Naive thymus-derived CD4-positive, alpha-beta T cell (primary cell): Measurements from ENCODE around the gene C1QTNF2. TPM values are rescaled to one million over a fixed set of nuclear protein-coding genes. Genes with fewer than 3 reads are reported as not detected.
A peak's percentile ranks its signal among the peaks of the same experiment; 100 is the strongest.
"Not testable (repeated sequence)": the region's sequence is repeated elsewhere in the genome, so short reads cannot be mapped to it uniquely, and the experiment has no call there.

Experiments
- ATAC-seq: fragments of 150-1000 bp; cut with Tn5 transposase; 2 replicates; pipeline ENCODE4 v1.10.0; 2021; ENCODE audit warnings: mild to moderate bottlenecking, moderate library complexity
- CTCF ChIA-PET: fragments of 350-600 bp; sonication (Branson Sonifier 250); formaldehyde crosslinking; loops from one replicate; lab custom pipeline; 2021; ENCODE audit warnings: antibody characterized with exemption; lab: Charles Lee
- POLR2A ChIA-PET: fragments of 350-600 bp; sonication (Branson Sonifier 250); formaldehyde crosslinking; loops from one replicate; lab custom pipeline; 2021; ENCODE audit warnings: antibody characterized with exemption, inconsistent platforms; lab: Charles Lee
- DNase-seq, 9 donors: peaks; one replicate each; pipeline versions ENCODE4 v3.0.0 to v3.0.0-alpha.2; 2020 to 2022; ENCODE audit warnings: mixed read lengths in 1 of 9
- H3K27ac ChIP-seq: one replicate; pipeline ENCODE4 v1.7.0; 2013; ENCODE audit warnings: mild to moderate bottlenecking, low read depth, low read length, moderate library complexity
- H3K27me3 ChIP-seq, 2 donors: one replicate each; pipeline ENCODE4 v1.7.0; 2013; ENCODE audit warnings: low read length in 2 of 2, mild to moderate bottlenecking in 2 of 2, moderate library complexity in 2 of 2; ENCODE audit not compliant: control insufficient read depth in 2 of 2, insufficient read depth in 2 of 2
- H3K36me3 ChIP-seq, 3 experiments: 1 replicate in 2 of 3; 2 replicates in 1 of 3; pipeline ENCODE4 v1.7.0; 2013; ENCODE audit warnings: low read length in 3 of 3, mild to moderate bottlenecking in 3 of 3, moderate library complexity in 1 of 3; ENCODE audit not compliant: insufficient read depth in 3 of 3, control insufficient read depth in 2 of 3
- H3K4me1 ChIP-seq, 2 donors: one replicate each; pipeline ENCODE4 v1.7.0; 2013; ENCODE audit warnings: low read length in 2 of 2, mild to moderate bottlenecking in 2 of 2, moderate library complexity in 1 of 2; ENCODE audit not compliant: control insufficient read depth in 2 of 2, insufficient read depth in 2 of 2
- H3K4me3 ChIP-seq: 2 replicates; pipeline ENCODE4 v1.7.0; 2013; ENCODE audit warnings: mild to moderate bottlenecking, low read length
- H3K9me3 ChIP-seq, 3 experiments: 1 replicate in 2 of 3; 2 replicates in 1 of 3; pipeline ENCODE4 v1.7.0; 2013; ENCODE audit warnings: low read length in 3 of 3; ENCODE audit not compliant: control insufficient read depth in 2 of 3
- H3K27ac Mint-ChIP-seq, 9 donors: one replicate each; pipeline ENCODE4 v1.8.0; 2020 to 2022; ENCODE audit warnings: mixed read lengths in 9 of 9, mild to moderate bottlenecking in 8 of 9, moderate library complexity in 5 of 9, inconsistent platforms in 2 of 9
- H3K27me3 Mint-ChIP-seq, 5 donors: one replicate each; pipeline ENCODE4 v1.8.0; 2021 to 2022; ENCODE audit warnings: mixed read lengths in 5 of 5, mild to moderate bottlenecking in 1 of 5
- H3K36me3 Mint-ChIP-seq, 5 donors: one replicate each; pipeline ENCODE4 v1.8.0; 2020 to 2022; ENCODE audit warnings: mixed read lengths in 5 of 5, mild to moderate bottlenecking in 3 of 5, inconsistent platforms in 1 of 5
- H3K4me1 Mint-ChIP-seq, 7 donors: one replicate each; pipeline ENCODE4 v1.8.0; 2020 to 2022; ENCODE audit warnings: mixed read lengths in 7 of 7, mild to moderate bottlenecking in 3 of 7, inconsistent platforms in 1 of 7
- H3K4me3 Mint-ChIP-seq, 10 donors: one replicate each; pipeline ENCODE4 v1.8.0; 2020 to 2022; ENCODE audit warnings: mild to moderate bottlenecking in 10 of 10, mixed read lengths in 10 of 10, moderate library complexity in 6 of 10, inconsistent platforms in 2 of 10
- H3K9me3 Mint-ChIP-seq, 11 donors: one replicate each; pipeline ENCODE4 v1.8.0; 2020 to 2022; ENCODE audit warnings: mixed read lengths in 11 of 11, mild to moderate bottlenecking in 4 of 11, inconsistent platforms in 1 of 11, moderate library complexity in 1 of 11
- intact Hi-C, 2 donors: fragments of 100-400 bp; cut with micrococcal nuclease; formaldehyde crosslinking; loops; one replicate each; pipeline ENCODE4 v1.15.1; 2023
- polyA plus RNA-seq, 2 donors: library from polyadenylated mRNA; unstranded; fragments of 300-500 nt; fragmentation: Illumina TruSeq; gene quantifications; one replicate each; pipeline ENCODE4 v1.2.3, GENCODE V29; 2021
- total RNA-seq, 6 experiments: library from RNA in 5 of 6; stranded (reverse) in 5 of 6; gene quantifications; 1 replicate in 5 of 6; 2 replicates in 1 of 6; pipeline ENCODE4 v1.2.3 and lab custom pipeline; 2021 to 2026

Gene C1QTNF2
- total and polyA plus RNA-seq, 7 experiments from 2014 or later, result not detected

DNA sequence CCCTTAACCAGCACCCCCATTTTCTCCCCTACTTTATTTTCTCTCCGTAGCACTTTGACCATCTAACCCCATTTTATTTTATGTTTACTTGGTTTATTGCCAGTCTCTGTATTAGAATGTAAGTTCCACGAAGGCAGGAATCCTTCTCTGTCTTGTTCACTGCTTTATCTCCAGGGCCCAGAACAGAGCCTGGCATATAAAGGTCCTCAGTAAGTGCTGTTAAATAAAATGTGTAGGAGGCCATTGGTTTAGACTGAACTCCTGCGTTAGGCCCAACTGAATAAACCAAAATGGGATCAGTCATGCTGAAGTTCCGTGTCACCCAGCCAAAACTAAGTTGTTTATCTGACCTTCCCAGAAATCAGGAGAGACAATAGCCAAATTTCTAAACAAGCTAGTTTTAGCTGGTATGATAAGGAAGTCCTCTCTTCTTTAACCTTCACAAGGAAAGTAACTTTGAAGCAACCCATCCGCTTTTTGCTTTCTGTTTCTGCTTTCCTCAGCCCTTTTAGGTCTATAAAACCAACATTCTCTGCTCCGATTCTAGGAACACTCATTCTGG is 29.0 kb downstream of the C1QTNF2 start:
- no peaks in the 10 kb centered on the region for H3K36me3 Mint-ChIP-seq
- Histone ChIP-seq H3K9me3 (no peaks in the 10 kb centered on the region), H3K27ac (no peak overlapping the region), H3K27me3 (no peaks in the 10 kb centered on the region), H3K4me3 (no peak overlapping the region), H3K4me1 (no peaks in the 10 kb centered on the region), H3K36me3 (no peaks in the 10 kb centered on the region)
- H3K4me1 Mint-ChIP-seq, result peaks cover 0 to 4% (median 0%) of the 10 kb centered on the region in 7 donors
- H3K27ac Mint-ChIP-seq, result no peak overlapping the region
- no peaks in the 10 kb centered on the region for H3K9me3 Mint-ChIP-seq
- ATAC-seq (no peak), DNase-seq (no peak)
- ChIA-PET POLR2A (no interaction called here), CTCF (no interaction called here)
- peaks cover 0 to 4% (median 0%) of the 10 kb centered on the region in 5 donors for H3K27me3 Mint-ChIP-seq
- intact Hi-C loops, result loop anchor here in 1 of 2 donors (10.0 kb wide), 2 partner anchors 897 to 1057 kb away; no protein-coding TSS in a partner anchor
- H3K4me3 Mint-ChIP-seq, result no peak overlapping the region

DNA sequence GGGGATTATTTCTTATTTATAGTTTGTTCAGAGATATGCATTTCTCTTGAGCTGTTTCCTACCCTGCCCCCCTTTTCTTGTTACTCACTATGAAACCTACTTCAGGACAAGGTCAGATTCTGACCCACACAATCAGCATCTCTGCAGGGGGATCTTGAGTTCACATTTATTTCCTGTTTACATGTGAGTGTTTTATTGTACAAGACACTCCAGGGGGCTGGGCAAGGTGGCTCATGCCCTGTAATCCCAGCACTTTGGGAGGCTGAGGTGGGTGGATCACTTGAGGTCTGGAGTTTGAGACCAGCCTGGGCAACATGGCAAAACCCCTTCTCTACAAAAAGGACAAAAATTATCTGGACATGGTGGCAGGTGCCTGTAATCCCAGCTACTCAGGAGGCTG is 29.9 kb downstream of the C1QTNF2 start:
- H3K4me3 Mint-ChIP-seq, CTCF ChIA-PET, ATAC-seq, H3K27ac ChIP-seq, H3K4me1 ChIP-seq, H3K27me3 ChIP-seq, H3K9me3 Mint-ChIP-seq, H3K9me3 ChIP-seq, H3K27ac Mint-ChIP-seq, H3K36me3 Mint-ChIP-seq, H3K27me3 Mint-ChIP-seq, DNase-seq, H3K4me1 Mint-ChIP-seq, POLR2A ChIA-PET, H3K4me3 ChIP-seq, H3K36me3 ChIP-seq: not testable (repeated sequence)
- intact Hi-C loops, result loop anchor here in 1 of 2 donors (10.0 kb wide), 2 partner anchors 896 to 1056 kb away; no protein-coding TSS in a partner anchor

DNA sequence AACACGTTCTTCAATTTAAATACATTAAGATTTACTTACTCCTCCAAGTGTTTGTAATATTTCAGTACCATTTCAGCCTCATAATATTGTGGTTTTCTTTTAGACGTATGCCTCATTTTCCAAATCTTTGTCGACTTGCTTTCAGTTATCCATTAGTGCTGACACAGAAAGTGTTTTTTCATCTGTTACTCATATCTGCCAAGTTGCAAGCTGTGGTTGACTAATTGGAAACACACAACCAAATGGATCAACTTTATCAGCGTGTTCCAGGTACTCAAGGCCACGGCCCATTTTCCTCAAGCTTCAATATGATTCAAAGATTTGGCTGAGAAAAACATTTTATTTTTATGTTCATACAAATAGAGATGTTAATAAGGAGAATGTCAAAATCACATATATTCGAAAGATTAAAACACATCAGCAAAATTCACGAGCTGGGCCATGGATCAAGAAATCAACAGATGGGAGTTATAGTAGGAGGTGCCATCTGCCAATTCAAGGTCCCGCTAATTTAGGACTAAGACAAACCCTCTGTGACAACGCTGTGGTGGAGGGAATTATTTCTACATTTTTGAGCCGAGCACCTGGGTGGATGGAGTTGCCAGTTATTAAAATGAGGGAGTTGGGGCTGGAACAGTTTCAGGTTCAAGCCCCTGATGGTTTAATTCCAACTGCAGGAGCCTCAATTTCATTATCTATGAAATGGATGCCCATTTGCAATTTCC is 30.9 kb downstream of the C1QTNF2 start:
- no peak for ATAC-seq
- CTCF ChIA-PET, result interaction anchor here (0.5 kb wide), 1 partner anchor 332 kb away, joined by 6 read pairs; no protein-coding TSS in a partner anchor
- no peak for DNase-seq
- H3K4me3 Mint-ChIP-seq, result no peak overlapping the region
- intact Hi-C loops, result loop anchor here in 1 of 2 donors (10.0 kb wide), 2 partner anchors 895 to 1055 kb away; no protein-coding TSS in a partner anchor
- Histone ChIP-seq H3K9me3 (no peaks in the 10 kb centered on the region), H3K4me1 (no peaks in the 10 kb centered on the region), H3K4me3 (no peak overlapping the region), H3K36me3 (no peaks in the 10 kb centered on the region), H3K27me3 (no peaks in the 10 kb centered on the region), H3K27ac (no peak overlapping the region)
- H3K4me1 Mint-ChIP-seq, result no peaks in the 10 kb centered on the region
- H3K27ac Mint-ChIP-seq, result no peak overlapping the region
- no peaks in the 10 kb centered on the region for H3K36me3 Mint-ChIP-seq
- peaks cover 0 to 4% (median 2%) of the 10 kb centered on the region in 5 donors for H3K27me3 Mint-ChIP-seq
- POLR2A ChIA-PET, result no interaction called here
- H3K9me3 Mint-ChIP-seq, result no peaks in the 10 kb centered on the region

DNA sequence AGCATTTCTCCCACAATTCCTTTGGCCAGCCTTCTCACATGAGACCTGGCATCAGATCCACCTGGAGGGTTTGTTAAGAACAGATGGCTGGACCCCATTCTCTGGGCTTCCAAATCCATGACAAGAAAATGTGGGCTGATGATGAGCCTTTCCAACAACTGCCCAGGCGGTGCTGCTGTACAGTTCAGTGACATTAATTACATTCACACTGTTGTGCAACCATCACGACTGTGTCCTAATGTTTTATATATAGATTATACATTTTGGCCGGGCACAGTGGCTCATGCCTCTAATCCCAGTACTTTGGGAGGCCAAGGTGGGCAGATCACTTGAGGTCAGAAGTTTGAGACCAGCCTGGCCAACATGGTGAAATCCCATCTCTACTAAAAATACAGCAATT is 35.7 kb downstream of the C1QTNF2 start:
- H3K27me3 Mint-ChIP-seq, H3K4me3 Mint-ChIP-seq, H3K9me3 Mint-ChIP-seq, H3K4me1 Mint-ChIP-seq, H3K4me3 ChIP-seq, H3K4me1 ChIP-seq, ATAC-seq, CTCF ChIA-PET, H3K27me3 ChIP-seq, POLR2A ChIA-PET, DNase-seq, intact Hi-C loops, H3K27ac ChIP-seq, H3K36me3 ChIP-seq, H3K36me3 Mint-ChIP-seq, H3K27ac Mint-ChIP-seq, H3K9me3 ChIP-seq: not testable (repeated sequence)

DNA sequence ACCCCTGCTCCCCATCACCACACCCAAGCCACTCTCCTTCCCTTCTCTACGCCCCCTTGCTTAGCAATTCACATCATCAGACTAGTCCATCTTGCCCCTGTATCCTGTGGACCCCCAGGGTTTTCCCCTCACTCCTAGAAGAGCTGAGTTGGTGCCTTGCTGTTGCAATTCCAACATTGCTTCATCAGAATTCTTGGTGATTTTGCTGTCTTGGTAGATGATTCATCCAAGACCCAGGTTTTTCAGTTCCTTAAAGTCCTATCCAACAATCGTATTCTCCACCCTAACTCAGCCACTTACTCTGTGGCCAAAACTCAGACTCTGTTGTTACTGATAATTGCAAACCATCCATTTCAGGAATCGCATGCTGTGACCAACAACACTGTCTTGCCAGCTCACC is 36.7 kb downstream of the C1QTNF2 start:
- no peaks in the 10 kb centered on the region for H3K4me1 ChIP-seq
- ATAC-seq, result peak; percentile 79

DNA sequence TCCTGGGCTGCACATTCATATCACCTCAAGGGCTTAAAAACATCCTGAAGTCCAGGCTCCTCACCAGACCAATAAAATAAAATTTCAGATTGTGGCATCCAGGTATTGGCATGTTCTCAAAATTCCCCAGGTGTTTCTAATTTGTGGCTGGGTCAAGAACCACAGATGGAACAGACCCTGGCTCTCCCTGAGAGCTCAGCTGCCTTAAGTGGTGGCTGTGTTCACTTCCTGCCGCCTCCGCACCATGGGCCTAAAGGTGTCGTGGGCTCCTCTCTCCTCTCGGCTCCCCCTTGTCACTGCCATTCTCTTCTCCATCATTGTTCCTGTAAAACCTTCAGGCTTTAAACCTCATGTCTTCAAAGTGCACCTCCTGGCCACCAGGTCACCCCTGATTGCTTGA is 40.2 kb downstream of the C1QTNF2 start:
- DNase-seq (no peak), ATAC-seq (no peak)
- H3K36me3 ChIP-seq, result no peaks in the 10 kb centered on the region
- no peak overlapping the region for H3K4me3 Mint-ChIP-seq
- no peaks in the 10 kb centered on the region for H3K9me3 ChIP-seq
- peaks cover 0 to 10% (median 4%) of the 10 kb centered on the region in 7 donors for H3K4me1 Mint-ChIP-seq
- H3K4me1 ChIP-seq, result no peaks in the 10 kb centered on the region
- no peak overlapping the region for H3K27ac ChIP-seq
- H3K9me3 Mint-ChIP-seq, result peaks cover 0 to 3% (median 0%) of the 10 kb centered on the region in 11 donors
- no peak overlapping the region for H3K4me3 ChIP-seq
- no peaks in the 10 kb centered on the region for H3K27me3 ChIP-seq
- ChIA-PET POLR2A (no interaction called here), CTCF (interaction anchor here (0.6 kb wide), 1 partner anchor 1583 kb away, joined by 3 read pairs; no protein-coding TSS in a partner anchor)
- peak overlapping the region in 1 of 9 donors; percentile 57 for H3K27ac Mint-ChIP-seq
- intact Hi-C loops, result no loop called here
- peaks cover 0 to 5% (median 0%) of the 10 kb centered on the region in 5 donors for H3K36me3 Mint-ChIP-seq
- peaks cover 0 to 14% (median 4%) of the 10 kb centered on the region in 5 donors for H3K27me3 Mint-ChIP-seq

More for the DNA sequence above, 36.7 kb downstream of the C1QTNF2 start:
- no peaks in the 10 kb centered on the region for H3K36me3 Mint-ChIP-seq
- POLR2A ChIA-PET, result no interaction called here
- H3K27ac Mint-ChIP-seq, result no peak overlapping the region
- CTCF ChIA-PET, result no interaction called here
- H3K27me3 Mint-ChIP-seq, result peaks cover 0 to 8% (median 4%) of the 10 kb centered on the region in 5 donors
- peaks cover 0 to 10% (median 4%) of the 10 kb centered on the region in 7 donors for H3K4me1 Mint-ChIP-seq
- no peaks in the 10 kb centered on the region for H3K9me3 Mint-ChIP-seq
- intact Hi-C loops, result no loop called here
- DNase-seq, result no peak
- Histone ChIP-seq H3K36me3 (no peaks in the 10 kb centered on the region), H3K9me3 (no peaks in the 10 kb centered on the region), H3K27ac (no peak overlapping the region), H3K27me3 (no peaks in the 10 kb centered on the region), H3K4me3 (no peak overlapping the region)
- no peak overlapping the region for H3K4me3 Mint-ChIP-seq
